AML-193 (cell line): ENCODE measurements around the gene SPRR4.

ENCODE experiments used
- DNase-seq, 2 experiments: peaks; one replicate each; lab custom pipeline; 2025; lab: John Stamatoyannopoulos, UW

Gene SPRR4

GRCh38 chr1:152970495-152970894, at the start of gene SPRR4:
Gene SPRR4 (plus strand): TSS chr1:152970648. CDS start chr1:152971891, 1,243 bp downstream.
- DNase-seq = no peak

- no peak for DNase-seq
These were observed 46.3 kb upstream of the SPRR4 start for GRCh38 chr1:152924191-152924590.

- DNase-seq = peak; percentile 3 to 22
These were observed 44.4 kb upstream of the SPRR4 start for GRCh38 chr1:152926091-152926490.

- no peak for DNase-seq
These were observed 41.8 kb upstream of the SPRR4 start for GRCh38 chr1:152928671-152929070.

GRCh38 chr1:152932170-152932811, 38.2 kb upstream of the SPRR4 start:
- no peak for DNase-seq

DNA sequence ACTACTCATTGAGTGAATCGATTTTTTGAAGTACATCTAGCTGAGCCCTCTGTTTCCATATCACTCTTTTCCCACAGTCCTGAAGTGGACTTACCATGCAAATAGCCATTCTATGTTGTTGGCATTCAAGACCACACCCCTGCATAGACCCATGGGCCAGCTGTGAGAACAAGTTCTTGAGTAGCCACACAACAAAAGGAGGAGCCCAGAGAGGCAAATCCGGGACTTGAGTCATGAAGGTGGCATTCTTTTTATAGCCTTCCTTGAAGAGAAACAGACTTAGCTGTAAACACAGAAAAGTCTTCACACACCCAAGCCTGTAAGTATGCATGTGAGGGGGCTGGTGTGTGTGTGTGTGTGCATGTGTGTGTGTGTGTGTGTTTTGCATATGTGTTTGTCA, 37.3 kb upstream of the SPRR4 start:
- no peak for DNase-seq

DNA sequence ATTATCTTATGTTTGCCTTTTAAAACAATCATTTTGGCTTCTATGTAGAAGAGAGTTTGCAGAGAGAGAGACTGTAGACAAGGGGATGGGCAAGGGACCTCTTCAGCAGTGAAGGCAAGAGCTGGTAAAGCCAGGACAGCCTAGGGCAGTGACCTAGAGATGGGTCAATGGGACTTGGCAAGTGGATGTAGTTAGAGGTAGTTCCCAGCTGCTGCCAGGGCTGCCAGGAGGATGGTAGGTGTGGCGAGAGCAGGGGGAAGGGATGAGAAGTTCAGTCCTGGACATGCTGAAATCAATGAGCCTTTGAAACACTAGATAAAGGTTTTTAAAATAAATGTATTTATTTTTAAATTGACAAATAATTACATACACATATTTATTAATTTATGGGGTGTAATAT, 29.8 kb upstream of the SPRR4 start:
- no peak for DNase-seq

DNA sequence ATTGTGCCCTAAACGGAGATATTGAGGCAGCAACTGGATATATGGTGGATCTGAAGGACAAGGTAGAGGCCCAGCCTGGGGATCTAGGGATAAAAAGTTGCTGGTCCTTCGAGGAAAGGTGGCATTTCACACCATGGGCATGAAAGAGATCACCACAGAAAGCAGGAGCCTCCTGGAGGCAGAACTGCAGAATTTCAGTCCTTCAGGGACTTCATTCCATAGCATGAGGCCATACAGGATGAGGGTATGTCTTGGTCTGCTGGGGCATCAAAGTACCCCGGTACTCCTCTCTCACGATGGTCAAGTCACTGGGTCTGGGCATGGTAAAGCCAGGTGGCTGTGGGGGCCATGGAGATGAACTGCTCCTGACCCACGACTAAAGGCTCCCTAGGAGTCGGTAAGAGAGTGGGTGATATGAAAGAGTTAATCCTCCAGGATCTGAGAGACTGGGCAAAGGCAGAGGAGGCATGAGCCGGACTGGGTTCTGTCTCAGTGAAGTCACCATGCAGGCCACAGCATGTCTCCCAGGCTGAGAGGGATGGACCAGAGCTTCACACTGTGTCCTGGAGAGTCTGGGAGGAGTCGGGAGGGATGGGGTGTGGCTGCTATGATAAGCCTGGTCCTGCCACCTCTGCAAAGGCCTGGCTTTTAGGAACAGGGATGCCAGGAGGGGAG, 29.3 kb upstream of the SPRR4 start:
- DNase-seq = no peak

DNA sequence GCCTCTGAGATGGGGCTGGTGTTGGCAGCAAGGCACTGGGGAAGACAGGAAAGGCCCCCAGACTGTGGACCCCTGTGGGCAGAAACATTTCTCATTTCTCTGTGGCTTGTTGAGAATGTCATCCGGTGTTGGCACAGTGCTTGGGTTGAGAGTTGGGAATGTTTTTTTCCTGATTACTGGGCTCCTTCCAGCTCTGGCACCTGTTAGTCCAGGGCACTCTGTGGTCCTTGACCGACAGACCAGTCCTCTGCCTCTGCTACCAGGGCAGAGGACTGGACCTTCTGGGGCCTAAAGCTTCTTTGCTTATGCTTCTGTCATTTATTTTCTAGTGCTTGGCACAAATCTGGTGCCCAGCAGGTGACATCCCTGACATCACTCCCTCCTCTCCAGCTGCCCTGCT, 28.3 kb upstream of the SPRR4 start:
- no peak for DNase-seq

DNA sequence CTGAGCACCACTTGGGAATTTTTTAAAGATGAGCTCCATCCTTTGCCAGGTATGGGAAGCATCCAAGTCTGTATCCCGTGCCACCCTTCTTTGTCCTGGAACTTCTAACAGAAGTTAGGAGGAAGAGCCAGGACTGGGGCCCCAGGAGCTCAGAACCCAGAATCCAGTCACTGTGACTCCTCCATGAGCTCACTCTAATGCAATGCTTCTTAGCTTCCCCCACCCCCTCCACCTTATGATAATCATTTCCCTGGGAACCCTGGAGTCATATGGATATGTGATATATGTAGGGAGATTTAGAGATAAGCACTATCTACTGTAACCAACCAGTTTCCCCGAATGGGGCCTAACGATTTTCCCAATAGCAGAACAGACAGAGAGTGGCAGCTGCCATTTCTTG, 24.2 kb upstream of the SPRR4 start:
- DNase-seq = no peak

GRCh38 chr1:152946651-152947256, 23.7 kb upstream of the SPRR4 start, which contains the start of gene SPRR5:
Gene SPRR5 (plus strand): TSS chr1:152947206. CDS start chr1:152948555, 1,349 bp downstream.
- no peak for DNase-seq

- no peak for DNase-seq
These were observed 18.7 kb upstream of the SPRR4 start for GRCh38 chr1:152951711-152952110.

DNA sequence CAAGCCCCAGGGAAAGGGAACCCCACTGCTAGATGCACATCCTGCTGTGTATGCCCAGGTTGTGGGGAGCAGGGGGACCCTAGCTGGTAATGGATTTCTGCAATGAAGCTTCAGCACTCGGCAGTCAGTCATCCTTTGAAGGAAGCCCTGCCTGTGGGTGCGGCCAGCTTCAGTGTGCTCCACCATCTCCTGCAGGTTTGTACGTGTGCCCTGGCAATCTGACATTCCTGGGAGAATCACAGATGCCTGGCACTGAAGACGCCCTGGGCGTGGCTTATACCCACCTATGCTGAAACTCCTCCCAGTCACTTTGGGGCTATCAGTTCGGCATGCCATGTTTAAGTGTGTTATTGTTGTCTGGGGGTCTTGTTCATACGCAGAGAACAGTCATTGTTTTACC, 16.7 kb upstream of the SPRR4 start:
- DNase-seq = no peak

DNA sequence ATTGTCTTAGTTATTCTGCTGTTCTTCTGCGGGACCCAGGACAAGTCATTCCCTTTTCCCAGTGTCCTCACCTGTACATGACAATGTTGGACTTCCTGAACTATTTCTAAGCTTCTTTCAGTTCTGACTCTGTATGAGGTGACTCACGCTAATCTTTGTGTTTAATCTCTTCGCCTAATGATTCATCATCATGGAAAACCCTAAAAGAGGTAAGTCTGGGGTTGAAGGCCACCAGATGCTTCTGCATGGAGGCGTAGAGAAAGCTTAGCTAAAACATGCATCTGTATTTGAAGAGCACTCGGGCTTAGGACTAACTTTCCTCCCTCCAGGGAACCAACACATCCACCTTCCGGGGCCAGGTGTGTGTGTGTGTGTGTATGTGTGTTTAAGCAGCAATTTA, 16.0 kb upstream of the SPRR4 start:
- DNase-seq = no peak

GRCh38 chr1:152957561-152957960, 12.9 kb upstream of the SPRR4 start:
- no peak for DNase-seq

DNA sequence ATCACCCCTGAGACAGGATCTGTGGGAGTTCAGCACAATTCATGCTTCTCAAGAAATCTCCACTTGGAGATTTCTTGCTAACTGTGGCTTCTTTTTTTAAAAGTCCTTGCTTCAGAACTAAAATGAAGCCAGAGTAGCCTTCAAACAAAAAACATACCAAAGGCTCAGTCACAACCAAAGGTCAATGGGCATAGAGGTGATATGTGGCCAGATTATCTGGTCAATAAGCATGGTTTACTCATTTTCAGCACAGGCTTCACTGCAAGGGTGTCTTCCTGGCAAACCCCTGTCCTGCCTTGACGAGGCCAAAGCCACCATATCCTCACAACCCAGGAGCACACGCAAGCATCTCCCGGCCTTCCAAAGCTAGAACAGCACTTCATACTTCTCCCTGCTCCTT, 11.2 kb upstream of the SPRR4 start:
- no peak for DNase-seq

GRCh38 chr1:152959801-152960451, 10.5 kb upstream of the SPRR4 start:
- DNase-seq = no peak

GRCh38 chr1:152960452-152961044, 9.9 kb upstream of the SPRR4 start:
- DNase-seq = no peak

DNA sequence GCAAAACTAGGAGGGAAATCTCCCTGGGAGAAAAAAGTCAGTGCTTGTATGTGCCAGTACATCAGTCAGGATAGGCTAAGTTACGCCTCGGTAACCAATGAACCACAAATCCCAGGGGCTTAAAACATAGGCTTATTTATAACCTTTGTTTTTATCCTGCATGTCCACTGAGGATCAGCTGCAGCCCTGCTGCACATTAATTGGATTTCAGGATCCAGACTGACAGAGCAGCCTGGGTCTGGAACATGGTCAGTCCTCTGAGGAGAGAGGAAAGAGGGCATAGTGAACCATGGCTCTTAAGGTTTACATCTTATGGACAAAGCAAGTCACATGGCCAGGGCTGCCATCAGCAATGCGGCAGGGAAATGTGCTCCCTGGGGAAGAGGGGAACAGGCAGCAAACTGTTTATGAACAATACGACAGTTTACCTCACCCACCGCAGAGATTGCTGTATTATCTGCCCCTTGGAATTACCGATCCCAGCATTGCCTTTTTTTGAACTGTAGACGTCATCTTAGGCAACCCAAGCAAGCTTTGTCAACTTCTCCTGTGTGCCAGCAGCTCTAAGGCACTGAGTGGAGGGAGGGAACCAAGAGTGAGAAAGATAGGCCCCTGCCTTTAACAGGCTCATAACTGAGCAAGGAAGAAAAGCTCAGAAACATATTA, 9.1 kb upstream of the SPRR4 start:
- no peak for DNase-seq

- DNase-seq = no peak
These were observed 7.5 kb upstream of the SPRR4 start for GRCh38 chr1:152962876-152963415.

DNA sequence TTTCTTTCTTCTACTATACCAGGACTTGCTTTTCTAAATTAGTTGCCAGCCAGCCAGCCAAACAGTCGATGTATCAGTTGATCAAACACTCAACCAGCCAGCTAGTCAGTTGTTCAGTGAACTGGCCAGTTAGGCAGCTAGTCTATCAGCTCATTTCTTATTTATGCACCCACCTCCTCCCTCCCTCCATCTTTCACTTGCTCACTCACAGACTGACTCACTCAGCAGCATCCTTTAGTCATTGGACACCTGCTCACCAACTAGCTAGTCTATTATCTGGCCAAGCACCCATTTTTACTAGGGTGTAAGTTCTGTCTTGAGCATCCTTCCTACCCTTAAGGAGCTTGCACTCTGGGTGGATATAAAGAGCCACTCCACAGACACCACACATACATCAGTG, 5.9 kb upstream of the SPRR4 start:
- no peak for DNase-seq

DNA sequence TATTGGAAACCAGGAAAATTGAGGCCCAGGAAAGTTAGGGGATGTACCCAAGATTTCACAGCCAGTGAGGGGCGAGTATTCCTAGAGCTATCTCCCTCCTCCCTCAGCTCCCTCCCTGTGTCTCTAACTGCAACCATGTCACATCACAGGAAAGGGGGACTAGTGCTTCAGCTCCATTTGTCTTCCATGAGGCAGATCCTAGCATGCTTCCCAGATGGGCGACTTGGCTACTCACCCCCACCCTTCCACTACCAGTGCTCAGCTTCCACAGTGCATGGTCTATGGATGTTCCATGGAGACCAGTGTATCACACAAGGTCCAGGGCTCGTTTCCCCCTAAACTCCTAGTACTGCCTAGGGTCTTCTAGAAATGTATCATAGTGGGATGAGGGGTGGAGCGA, 4.6 kb upstream of the SPRR4 start:
- no peak for DNase-seq
